ENCODE results near the gene TPCN2. TPM values are rescaled to one million over a fixed set of nuclear protein-coding genes. Genes with fewer than 3 reads are reported as not detected.

TPCN2 gene
- total RNA-seq, 1 donor from 2014 or later = 31.4 TPM

DNA sequence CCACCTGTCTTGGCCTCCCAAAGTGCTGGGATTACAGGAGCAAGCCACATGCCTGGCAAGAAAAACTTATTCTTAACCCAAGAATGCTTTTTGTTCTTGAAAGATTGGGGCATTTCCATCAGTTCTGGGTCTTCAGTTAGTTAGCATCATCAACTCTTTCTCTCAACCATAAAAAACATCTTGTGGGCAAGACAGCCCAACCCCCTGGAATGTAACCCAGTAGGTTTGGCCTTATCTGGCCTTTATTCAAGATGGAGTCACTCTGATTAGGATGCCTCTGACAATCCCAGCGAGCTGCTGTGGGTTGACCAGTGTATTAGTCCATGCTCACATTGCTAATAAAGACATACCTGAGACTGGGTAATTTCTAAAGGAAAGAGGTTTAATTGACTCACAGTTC lies 9.2 kb upstream of the TPCN2 start:
- no peak overlapping the region for H3K27ac Mint-ChIP-seq (ENCODE audit: unreplicated experiment)
- peaks cover under 1% of the 10 kb centered on the region for H3K4me1 Mint-ChIP-seq (ENCODE audit: unreplicated experiment)
- no peak for DNase-seq (ENCODE audit: low spot score)
- H3K9me3 Mint-ChIP-seq (ENCODE audit: unreplicated experiment) = no peaks in the 10 kb centered on the region
- TF ChIP-seq, protein P1, sequence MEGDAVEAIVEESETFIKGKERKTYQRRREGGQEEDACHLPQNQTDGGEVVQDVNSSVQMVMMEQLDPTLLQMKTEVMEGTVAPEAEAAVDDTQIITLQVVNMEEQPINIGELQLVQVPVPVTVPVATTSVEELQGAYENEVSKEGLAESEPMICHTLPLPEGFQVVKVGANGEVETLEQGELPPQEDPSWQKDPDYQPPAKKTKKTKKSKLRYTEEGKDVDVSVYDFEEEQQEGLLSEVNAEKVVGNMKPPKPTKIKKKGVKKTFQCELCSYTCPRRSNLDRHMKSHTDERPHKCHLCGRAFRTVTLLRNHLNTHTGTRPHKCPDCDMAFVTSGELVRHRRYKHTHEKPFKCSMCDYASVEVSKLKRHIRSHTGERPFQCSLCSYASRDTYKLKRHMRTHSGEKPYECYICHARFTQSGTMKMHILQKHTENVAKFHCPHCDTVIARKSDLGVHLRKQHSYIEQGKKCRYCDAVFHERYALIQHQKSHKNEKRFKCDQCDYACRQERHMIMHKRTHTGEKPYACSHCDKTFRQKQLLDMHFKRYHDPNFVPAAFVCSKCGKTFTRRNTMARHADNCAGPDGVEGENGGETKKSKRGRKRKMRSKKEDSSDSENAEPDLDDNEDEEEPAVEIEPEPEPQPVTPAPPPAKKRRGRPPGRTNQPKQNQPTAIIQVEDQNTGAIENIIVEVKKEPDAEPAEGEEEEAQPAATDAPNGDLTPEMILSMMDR (IDR thresholded peaks at IDR 0.05; ENCODE audit: unreplicated experiment) = no peak
- no peaks in the 10 kb centered on the region for H3K36me3 Mint-ChIP-seq (ENCODE audit: low read depth, unreplicated experiment)
- no peak overlapping the region for H3K4me3 Mint-ChIP-seq (ENCODE audit: unreplicated experiment)
- peaks cover 3% of the 10 kb centered on the region for H3K27me3 Mint-ChIP-seq (ENCODE audit: unreplicated experiment)

DNA sequence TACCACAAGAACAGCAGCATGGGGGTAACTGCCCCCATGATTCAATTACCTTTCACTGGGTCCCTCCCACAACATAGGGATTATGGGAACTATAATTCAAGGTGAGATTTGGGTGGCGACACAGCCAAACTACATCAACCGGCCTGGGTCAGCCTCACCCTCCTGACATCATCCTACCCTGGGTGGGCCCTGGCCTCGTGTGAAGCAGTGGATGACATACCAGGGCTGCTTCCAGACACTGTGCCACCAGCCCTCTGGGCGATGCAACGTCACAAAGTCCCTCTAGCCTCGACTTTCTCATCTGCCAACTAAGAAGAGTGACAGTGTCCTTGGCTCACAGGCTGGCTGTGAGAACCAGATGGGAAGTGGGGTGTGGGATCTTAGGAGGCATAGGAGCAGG lies 8.7 kb upstream of the TPCN2 start:
- Mint-ChIP-seq H3K4me1 (ENCODE audit: unreplicated experiment) (peaks cover 5% of the 10 kb centered on the region), H3K36me3 (ENCODE audit: low read depth, unreplicated experiment) (no peaks in the 10 kb centered on the region), H3K4me3 (ENCODE audit: unreplicated experiment) (no peak overlapping the region), H3K9me3 (ENCODE audit: unreplicated experiment) (no peaks in the 10 kb centered on the region), H3K27me3 (ENCODE audit: unreplicated experiment) (peaks cover 2% of the 10 kb centered on the region), H3K27ac (ENCODE audit: unreplicated experiment) (no peak overlapping the region)
- no peak for DNase-seq (ENCODE audit: low spot score)
- TF ChIP-seq, protein P1 (IDR thresholded peaks at IDR 0.05; ENCODE audit: unreplicated experiment) = no peak

DNA sequence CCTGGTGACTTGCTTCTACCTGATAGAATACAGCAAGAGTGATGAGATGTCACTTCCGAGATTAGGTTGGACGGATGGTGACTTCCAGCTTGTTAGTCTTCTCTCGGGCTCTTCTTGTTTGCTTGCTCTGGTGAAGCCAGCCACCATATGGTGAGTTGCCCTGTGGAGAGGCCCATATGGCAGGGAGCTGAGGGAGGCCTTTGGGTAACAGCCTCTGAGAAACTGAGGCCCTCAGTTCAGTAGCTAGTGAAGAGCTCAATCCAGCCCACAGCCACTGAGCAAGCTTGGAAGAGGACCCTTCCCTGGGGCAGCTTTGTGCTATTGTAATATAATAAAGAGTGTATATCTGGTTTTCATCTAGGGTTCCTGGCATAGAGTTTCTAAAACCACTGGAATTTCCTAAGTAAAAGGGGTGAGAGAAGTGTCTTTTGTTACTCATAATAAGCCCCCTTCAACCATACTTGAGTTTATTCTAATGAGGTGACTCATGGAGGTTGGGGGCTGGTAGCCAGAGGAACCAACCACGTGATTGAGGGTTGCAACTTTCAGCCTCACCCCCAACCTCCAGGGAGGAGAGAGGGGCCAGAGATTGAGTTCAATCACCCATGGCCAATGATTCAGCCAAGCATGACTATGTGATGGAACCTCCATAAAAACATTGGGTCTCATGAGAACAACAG lies 8.0 kb upstream of the TPCN2 start:
- Mint-ChIP-seq H3K4me1 (ENCODE audit: unreplicated experiment) (peaks cover 5% of the 10 kb centered on the region), H3K27me3 (ENCODE audit: unreplicated experiment) (peaks cover 2% of the 10 kb centered on the region), H3K27ac (ENCODE audit: unreplicated experiment) (no peak overlapping the region), H3K9me3 (ENCODE audit: unreplicated experiment) (no peaks in the 10 kb centered on the region), H3K36me3 (ENCODE audit: low read depth, unreplicated experiment) (no peaks in the 10 kb centered on the region), H3K4me3 (ENCODE audit: unreplicated experiment) (no peak overlapping the region)
- no peak for DNase-seq (ENCODE audit: low spot score)
- TF ChIP-seq, protein P1 (IDR thresholded peaks at IDR 0.05; ENCODE audit: unreplicated experiment) = no peak

DNA sequence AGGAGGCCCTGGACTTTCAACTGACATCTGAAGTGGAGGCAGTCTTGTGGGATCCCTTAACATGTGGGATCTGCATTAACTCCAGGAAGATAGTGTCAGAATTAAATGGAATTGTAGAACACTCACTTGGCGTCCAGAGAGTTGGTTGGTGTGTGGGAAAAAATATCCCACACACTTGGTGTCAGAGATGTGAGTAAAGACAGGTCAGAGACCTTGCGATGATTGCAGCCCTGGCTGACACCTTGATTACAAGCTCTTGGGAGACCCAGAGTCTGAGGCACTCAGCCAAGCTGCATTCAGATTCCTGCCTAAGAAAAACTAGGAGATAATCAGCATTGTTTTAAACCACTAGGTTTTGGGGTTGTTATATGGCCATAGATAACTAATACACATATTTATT lies 7.2 kb upstream of the TPCN2 start:
- peaks cover 2% of the 10 kb centered on the region for H3K27me3 Mint-ChIP-seq (ENCODE audit: unreplicated experiment)

More for the DNA sequence above, 7.2 kb upstream of the TPCN2 start:
- Mint-ChIP-seq H3K4me3 (ENCODE audit: unreplicated experiment) (no peak overlapping the region), H3K4me1 (ENCODE audit: unreplicated experiment) (peaks cover 5% of the 10 kb centered on the region), H3K36me3 (ENCODE audit: low read depth, unreplicated experiment) (no peaks in the 10 kb centered on the region), H3K9me3 (ENCODE audit: unreplicated experiment) (no peaks in the 10 kb centered on the region), H3K27ac (ENCODE audit: unreplicated experiment) (no peak overlapping the region)
- TF ChIP-seq, protein P1 (IDR thresholded peaks at IDR 0.05; ENCODE audit: unreplicated experiment) = no peak
- DNase-seq (ENCODE audit: low spot score) = no peak
